BE2C (cell line): ENCODE results near the gene TPCN1.
A peak's percentile ranks its signal among the peaks of the same experiment; 100 is the strongest.

Experiments used
- DNase-seq: peaks from one replicate; pipeline ENCODE4 v3.0.0-alpha.2; 2020
- H3K27me3 ChIP-seq: fragments of 250-450 bp; sonication (Bioruptor Pico); 2 replicates; pipeline ENCODE4 v1.5.1; 2020; ENCODE audit warnings: mild to moderate bottlenecking
- H3K36me3 ChIP-seq: fragments of 250-450 bp; sonication (Bioruptor Pico); 2 replicates; pipeline ENCODE4 v1.5.1; 2020; ENCODE audit warnings: mild to moderate bottlenecking
- H3K4me1 ChIP-seq: fragments of 250-450 bp; sonication (Bioruptor Pico); 2 replicates; pipeline ENCODE4 v1.5.1; 2020
- H3K4me3 ChIP-seq: 2 replicates; pipeline ENCODE4 v1.5.1; 2011; ENCODE audit warnings: low read depth, low read length
- H3K9me3 ChIP-seq: fragments of 250-450 bp; sonication (Bioruptor Pico); 2 replicates; pipeline ENCODE4 v1.5.1; 2020
- TF ChIP-seq, protein P1 (sequence below): IDR thresholded peaks from 2 replicates; pipeline ENCODE4 v1.5.1; 2012; ENCODE audit warnings: mild to moderate bottlenecking, low read depth, low read length

Gene TPCN1

GRCh38 chr12:113326775-113327395 lies 105.6 kb downstream of the TPCN1 start:
- TF ChIP-seq, protein P1, sequence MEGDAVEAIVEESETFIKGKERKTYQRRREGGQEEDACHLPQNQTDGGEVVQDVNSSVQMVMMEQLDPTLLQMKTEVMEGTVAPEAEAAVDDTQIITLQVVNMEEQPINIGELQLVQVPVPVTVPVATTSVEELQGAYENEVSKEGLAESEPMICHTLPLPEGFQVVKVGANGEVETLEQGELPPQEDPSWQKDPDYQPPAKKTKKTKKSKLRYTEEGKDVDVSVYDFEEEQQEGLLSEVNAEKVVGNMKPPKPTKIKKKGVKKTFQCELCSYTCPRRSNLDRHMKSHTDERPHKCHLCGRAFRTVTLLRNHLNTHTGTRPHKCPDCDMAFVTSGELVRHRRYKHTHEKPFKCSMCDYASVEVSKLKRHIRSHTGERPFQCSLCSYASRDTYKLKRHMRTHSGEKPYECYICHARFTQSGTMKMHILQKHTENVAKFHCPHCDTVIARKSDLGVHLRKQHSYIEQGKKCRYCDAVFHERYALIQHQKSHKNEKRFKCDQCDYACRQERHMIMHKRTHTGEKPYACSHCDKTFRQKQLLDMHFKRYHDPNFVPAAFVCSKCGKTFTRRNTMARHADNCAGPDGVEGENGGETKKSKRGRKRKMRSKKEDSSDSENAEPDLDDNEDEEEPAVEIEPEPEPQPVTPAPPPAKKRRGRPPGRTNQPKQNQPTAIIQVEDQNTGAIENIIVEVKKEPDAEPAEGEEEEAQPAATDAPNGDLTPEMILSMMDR, result no peak
- H3K36me3 ChIP-seq, result no peaks in the 10 kb centered on the region
- no peaks in the 10 kb centered on the region for H3K9me3 ChIP-seq
- no peaks in the 10 kb centered on the region for H3K4me1 ChIP-seq
- H3K4me3 ChIP-seq, result no peak overlapping the region
- no peaks in the 10 kb centered on the region for H3K27me3 ChIP-seq
- no peak for DNase-seq

DNA sequence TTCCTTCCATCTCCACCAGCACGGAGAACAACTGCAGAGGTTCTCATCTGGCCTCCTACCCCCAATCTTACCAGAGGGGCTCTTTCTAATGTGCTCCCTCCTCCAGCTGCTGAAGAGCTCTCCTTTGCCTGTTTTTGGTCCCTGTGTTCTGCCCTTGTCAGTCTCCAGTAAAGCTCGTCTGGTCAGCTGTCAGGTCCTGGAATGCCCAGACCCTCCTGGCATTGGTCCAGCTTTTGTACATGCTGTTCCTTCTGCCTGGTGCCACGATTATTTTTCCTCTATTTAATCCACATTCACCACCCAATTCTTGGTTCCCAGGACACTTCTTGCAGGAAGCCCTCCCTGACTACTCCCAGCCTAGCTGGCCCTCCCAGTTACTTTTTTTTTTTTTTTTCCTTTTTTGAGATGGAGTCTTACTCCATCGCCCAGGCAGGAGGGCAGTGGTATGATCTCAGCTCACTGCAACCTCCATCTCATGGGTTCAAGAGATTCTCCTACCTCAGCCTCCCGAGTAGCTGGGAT lies 107.2 kb downstream of the TPCN1 start:
- no peaks in the 10 kb centered on the region for H3K9me3 ChIP-seq
- H3K4me1 ChIP-seq, result no peaks in the 10 kb centered on the region
- TF ChIP-seq, protein P1, result no peak
- DNase-seq, result peak; percentile 42
- H3K36me3 ChIP-seq, result no peaks in the 10 kb centered on the region
- no peaks in the 10 kb centered on the region for H3K27me3 ChIP-seq
- H3K4me3 ChIP-seq, result no peak overlapping the region

DNA sequence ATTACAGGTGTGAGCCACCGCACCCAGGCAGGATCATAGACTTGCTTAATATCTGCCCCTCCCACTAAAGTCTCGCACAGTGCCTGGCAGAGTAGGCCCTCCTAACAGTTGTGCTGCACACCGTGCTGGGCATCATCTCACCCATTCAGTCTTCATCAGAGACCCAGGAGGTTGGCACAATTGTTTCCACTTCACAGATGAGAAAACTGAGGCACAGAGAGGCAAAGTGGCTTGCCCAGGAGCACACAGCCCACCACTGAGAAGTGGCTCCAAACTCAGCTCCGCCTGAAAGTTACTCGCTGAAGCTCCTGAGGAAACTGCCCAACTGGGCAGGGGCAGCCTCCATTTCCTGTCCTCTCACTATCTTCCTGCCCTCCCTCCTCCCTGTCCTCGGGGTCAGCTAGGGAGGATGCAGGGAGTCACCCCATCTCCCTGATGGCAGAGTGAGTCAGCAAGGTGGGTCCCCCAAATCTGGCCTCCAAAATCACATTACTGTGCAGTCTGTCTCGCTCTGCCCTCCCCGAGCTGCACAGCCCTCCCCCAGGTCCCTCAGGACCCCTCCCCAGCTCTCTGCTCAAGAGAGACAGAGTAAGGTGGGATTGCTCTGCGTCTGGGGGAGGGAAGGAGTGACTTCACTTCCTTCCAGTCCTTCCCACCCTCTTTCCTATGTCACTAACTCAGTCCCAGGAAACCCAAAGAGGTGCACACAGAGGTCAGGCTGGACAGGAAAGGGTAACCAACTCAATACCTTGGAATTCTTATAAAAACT lies 107.9 kb downstream of the TPCN1 start:
- TF ChIP-seq, protein P1, result no peak
- Histone ChIP-seq H3K4me3 (no peak overlapping the region), H3K36me3 (no peaks in the 10 kb centered on the region), H3K27me3 (peaks cover 6% of the 10 kb centered on the region), H3K9me3 (no peaks in the 10 kb centered on the region), H3K4me1 (no peaks in the 10 kb centered on the region)
- no peak for DNase-seq

DNA sequence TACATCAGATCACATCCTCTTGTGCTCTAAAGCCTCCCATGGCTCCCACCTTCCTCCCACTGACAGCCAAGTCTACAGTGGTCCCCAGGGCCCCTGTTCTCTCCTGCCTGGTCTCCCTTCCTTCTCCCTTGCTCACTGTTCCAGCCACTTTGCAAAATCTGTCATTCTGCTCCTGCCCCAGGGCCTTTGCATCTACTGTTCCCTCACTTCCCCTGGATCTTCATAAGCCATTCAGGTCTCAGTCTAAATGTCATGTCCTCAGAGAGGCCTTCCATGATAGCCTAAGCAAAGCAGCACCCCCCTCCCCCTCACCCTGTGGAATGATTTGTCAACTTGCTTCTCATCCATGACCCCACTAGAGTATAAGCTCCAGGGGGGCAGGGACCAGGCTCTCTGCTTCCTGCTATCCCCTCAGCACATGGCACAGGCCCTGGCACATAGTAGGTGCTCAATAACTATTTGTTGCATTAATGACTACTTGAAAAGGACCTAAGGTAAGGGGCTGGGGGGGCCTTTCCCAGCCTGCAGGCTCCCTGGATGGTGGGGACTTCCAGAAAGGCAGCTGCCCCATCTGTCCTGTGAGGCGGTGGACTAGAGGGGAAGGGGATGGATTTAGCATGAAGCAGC lies 108.6 kb downstream of the TPCN1 start:
- TF ChIP-seq, protein P1, result no peak
- DNase-seq, result no peak
- H3K27me3 ChIP-seq, result peaks cover 13% of the 10 kb centered on the region
- no peaks in the 10 kb centered on the region for H3K9me3 ChIP-seq
- H3K36me3 ChIP-seq, result no peaks in the 10 kb centered on the region
- H3K4me1 ChIP-seq, result no peaks in the 10 kb centered on the region
- no peak overlapping the region for H3K4me3 ChIP-seq

DNA sequence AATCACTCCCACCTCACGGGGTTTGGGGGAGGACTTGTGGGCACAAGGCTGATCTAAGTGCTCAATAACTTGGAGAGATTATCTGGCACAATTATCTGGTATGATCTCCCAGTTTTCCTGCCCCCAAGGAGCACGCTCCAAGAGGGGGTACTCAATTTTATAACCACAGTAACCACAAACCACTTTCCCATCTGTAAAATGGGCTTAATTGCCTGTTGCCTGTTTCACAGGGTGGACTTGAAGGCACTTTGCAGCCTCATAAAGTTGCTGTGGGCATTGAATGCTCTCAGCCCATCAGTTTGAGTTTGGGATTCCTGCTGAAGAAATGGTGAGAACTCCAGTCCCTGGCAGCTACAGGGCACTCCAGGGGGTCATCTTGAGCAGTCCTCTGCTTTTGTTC lies 109.2 kb downstream of the TPCN1 start:
- no peak for DNase-seq
- no peaks in the 10 kb centered on the region for H3K36me3 ChIP-seq
- no peaks in the 10 kb centered on the region for H3K4me1 ChIP-seq
- peaks cover 13% of the 10 kb centered on the region for H3K27me3 ChIP-seq
- TF ChIP-seq, protein P1, result no peak
- no peaks in the 10 kb centered on the region for H3K9me3 ChIP-seq
- no peak overlapping the region for H3K4me3 ChIP-seq
